GM23338 (cell line): ENCODE measurements around the gene BCS1L. TPM values are rescaled to one million over a fixed set of nuclear protein-coding genes. Genes with fewer than 3 reads are reported as not detected.

ENCODE experiments used
- ATAC-seq: fragments of 200-7000 bp; cut with Tn5 transposase; 3 replicates; pipeline ENCODE4 v1.9.1; 2020
- DNase-seq: peaks from one replicate; pipeline ENCODE4 v3.0.0-alpha.2; 2015; ENCODE audit warnings: low spot score
- H2AFZ ChIP-seq: fragments of 200-600 bp; sonication (generic); 2 replicates; pipeline ENCODE4 v1.8.0; 2016; ENCODE audit warnings: antibody characterized with exemption, mild to moderate bottlenecking, moderate library complexity
- H3F3A ChIP-seq: fragments of 200-600 bp; sonication (generic); replicated peaks from 2 replicates; pipeline ENCODE4 v1.8.0; 2017; ENCODE audit warnings: antibody characterized with exemption, mixed run types, low read depth
- H3K27ac ChIP-seq: fragments of 200-600 bp; sonication (generic); 2 replicates; pipeline ENCODE4 v1.6.1; 2016; ENCODE audit warnings: low read depth
- H3K27me3 ChIP-seq: fragments of 200-600 bp; sonication (generic); 2 replicates; pipeline ENCODE4 v1.8.0; 2016; ENCODE audit warnings: mild to moderate bottlenecking, mixed run types, moderate library complexity; ENCODE audit not compliant: insufficient read depth
- H3K36me3 ChIP-seq: fragments of 200-600 bp; sonication (generic); 2 replicates; pipeline ENCODE4 v1.8.0; 2016; ENCODE audit warnings: mild to moderate bottlenecking; ENCODE audit not compliant: insufficient read depth
- H3K4me1 ChIP-seq: fragments of 200-600 bp; sonication (generic); 2 replicates; pipeline ENCODE4 v1.8.0; 2016; ENCODE audit warnings: mild to moderate bottlenecking, moderate library complexity; ENCODE audit not compliant: insufficient read depth
- H3K4me2 ChIP-seq: fragments of 200-600 bp; sonication (generic); 2 replicates; pipeline ENCODE4 v1.7.1; 2017; ENCODE audit warnings: mixed run types
- H3K4me3 ChIP-seq: fragments of 200-600 bp; sonication (generic); 2 replicates; pipeline ENCODE4 v1.6.1; 2016; ENCODE audit warnings: mixed run types
- H3K79me2 ChIP-seq: fragments of 200-600 bp; sonication (generic); replicated peaks from 2 replicates; pipeline ENCODE4 v1.8.0; 2017; ENCODE audit warnings: mild to moderate bottlenecking; ENCODE audit not compliant: insufficient read depth
- H3K9me2 ChIP-seq: fragments of 200-600 bp; sonication (generic); 2 replicates; pipeline ENCODE4 v1.8.0; 2017; ENCODE audit not compliant: insufficient read depth
- H4K20me1 ChIP-seq: fragments of 200-600 bp; sonication (generic); replicated peaks from 2 replicates; pipeline ENCODE4 v1.8.0; 2017; ENCODE audit warnings: mild to moderate bottlenecking; ENCODE audit not compliant: insufficient read depth
- H3K27ac Mint-ChIP-seq: 2 replicates; pipeline ENCODE4 v1.8.0; 2020; ENCODE audit warnings: inconsistent platforms, mild to moderate bottlenecking, moderate library complexity, mixed read lengths
- H3K27me3 Mint-ChIP-seq: 3 replicates; pipeline ENCODE4 v1.8.0; 2022; ENCODE audit warnings: low read depth, mild to moderate bottlenecking, moderate library complexity, mixed read lengths, inconsistent platforms; ENCODE audit not compliant: insufficient read depth, poor library complexity
- H3K36me3 Mint-ChIP-seq: 3 replicates; pipeline ENCODE4 v1.8.0; 2021; ENCODE audit warnings: low read depth, mild to moderate bottlenecking, inconsistent platforms, moderate library complexity, mixed read lengths
- H3K4me1 Mint-ChIP-seq: 3 replicates; pipeline ENCODE4 v1.8.0; 2020; ENCODE audit warnings: mild to moderate bottlenecking, inconsistent platforms, mixed read lengths
- H3K4me3 Mint-ChIP-seq: 3 replicates; pipeline ENCODE4 v1.8.0; 2021; ENCODE audit warnings: moderate library complexity, mild to moderate bottlenecking, inconsistent platforms, mixed read lengths
- H3K9me3 Mint-ChIP-seq: 3 replicates; pipeline ENCODE4 v1.8.0; 2020; ENCODE audit warnings: moderate library complexity, mild to moderate bottlenecking, inconsistent platforms, mixed read lengths
- CREB1 ChIP-seq: fragments of 250-450 bp; sonication (Bioruptor Pico); IDR thresholded peaks from 2 replicates; pipeline ENCODE4 v1.5.0; 2020; ENCODE audit warnings: low read depth, mild to moderate bottlenecking, moderate library complexity
- CTCF ChIP-seq, 2 experiments: fragments of 200-600 bp in 1 of 2; sonication (generic) in 1 of 2; conservative IDR thresholded peaks; 2 replicates each; pipeline versions ENCODE4 v1.5.1 to v1.6.1; 2016 to 2017; ENCODE audit warnings: antibody characterized with exemption in 2 of 2, low read depth in 2 of 2, mild to moderate bottlenecking in 2 of 2, moderate library complexity in 1 of 2
- ETS1 ChIP-seq: IDR thresholded peaks from 2 replicates; pipeline ENCODE4 v1.6.1; 2016; ENCODE audit warnings: antibody characterized with exemption
- EZH2 ChIP-seq: fragments of 200-600 bp; sonication (generic); IDR thresholded peaks from one replicate; pipeline ENCODE4 v1.8.0; 2017; ENCODE audit warnings: antibody characterized with exemption, mild to moderate bottlenecking, low read depth; ENCODE audit not compliant: unreplicated experiment
- EZH2phosphoT487 ChIP-seq: fragments of 200-600 bp; sonication (generic); IDR thresholded peaks from one replicate; pipeline ENCODE4 v1.8.1; 2018; ENCODE audit warnings: antibody characterized with exemption; ENCODE audit not compliant: unreplicated experiment
- JUNB ChIP-seq: IDR thresholded peaks from one replicate; pipeline ENCODE4 v1.6.1; 2016; ENCODE audit warnings: antibody characterized with exemption; ENCODE audit not compliant: unreplicated experiment
- NANOG ChIP-seq: IDR thresholded peaks from 2 replicates; pipeline ENCODE4 v1.6.1; 2016; ENCODE audit warnings: antibody characterized with exemption, borderline replicate concordance
- POLR2AphosphoS5 ChIP-seq: IDR thresholded peaks from 2 replicates; pipeline ENCODE4 v1.6.1; 2016; ENCODE audit warnings: antibody characterized with exemption, low read depth
- STAT1 ChIP-seq: IDR thresholded peaks from one replicate; pipeline ENCODE4 v1.6.1; 2016; ENCODE audit warnings: antibody characterized with exemption; ENCODE audit not compliant: unreplicated experiment
- ZNF114 ChIP-seq: fragments of 250-450 bp; sonication (Bioruptor Pico); IDR thresholded peaks from 2 replicates; pipeline ENCODE4 v1.5.0; 2020; ENCODE audit warnings: mild to moderate bottlenecking, moderate library complexity
- ZNF331 ChIP-seq: fragments of 250-450 bp; sonication (Bioruptor Pico); IDR thresholded peaks from 2 replicates; pipeline ENCODE4 v1.5.0; 2020; ENCODE audit warnings: low read depth, mild to moderate bottlenecking, moderate library complexity
- ZNF462 ChIP-seq: fragments of 250-450 bp; sonication (Bioruptor Pico); IDR thresholded peaks from 2 replicates; pipeline ENCODE4 v1.5.0; 2020; ENCODE audit warnings: mild to moderate bottlenecking, moderate library complexity
- polyA plus RNA-seq: library from polyadenylated mRNA; unstranded; fragments of >200 nt; fragmentation: Nextera tagmentation; extraction: Ambion mirVana; gene quantifications from 2 replicates; pipeline ENCODE4 v1.2.1, GENCODE V29; 2016
- total RNA-seq: library from RNA; depleted of rRNA; stranded (reverse); fragments of >200 nt; shearing (Covaris generic); gene quantifications from 2 replicates; pipeline ENCODE4 v1.2.3, GENCODE V29; 2014
- TF ChIP-seq, protein P1 (sequence below): IDR thresholded peaks from one replicate; pipeline ENCODE4 v1.6.1; 2018; ENCODE audit warnings: antibody characterized with exemption; ENCODE audit not compliant: unreplicated experiment

BCS1L gene
- total and polyA plus RNA-seq, 2 experiments from 2014 or later = 16.9 to 31.6 TPM

- no peak overlapping the region for H3K4me3 ChIP-seq
- no peak for TF ChIP-seq ZNF462
- TF ChIP-seq CREB1 (CRISPR knock-in tag) = no peak
- no peak for TF ChIP-seq JUNB
- TF ChIP-seq EZH2phosphoT487 = no peak
- TF ChIP-seq CTCF (conservative IDR thresholded peaks at IDR 0.05; ENCODE audit: low read depth in 2 of 2) = no peak
- no peak for TF ChIP-seq STAT1
- TF ChIP-seq ETS1 = no peak
- TF ChIP-seq NANOG = no peak
- TF ChIP-seq, protein P1, sequence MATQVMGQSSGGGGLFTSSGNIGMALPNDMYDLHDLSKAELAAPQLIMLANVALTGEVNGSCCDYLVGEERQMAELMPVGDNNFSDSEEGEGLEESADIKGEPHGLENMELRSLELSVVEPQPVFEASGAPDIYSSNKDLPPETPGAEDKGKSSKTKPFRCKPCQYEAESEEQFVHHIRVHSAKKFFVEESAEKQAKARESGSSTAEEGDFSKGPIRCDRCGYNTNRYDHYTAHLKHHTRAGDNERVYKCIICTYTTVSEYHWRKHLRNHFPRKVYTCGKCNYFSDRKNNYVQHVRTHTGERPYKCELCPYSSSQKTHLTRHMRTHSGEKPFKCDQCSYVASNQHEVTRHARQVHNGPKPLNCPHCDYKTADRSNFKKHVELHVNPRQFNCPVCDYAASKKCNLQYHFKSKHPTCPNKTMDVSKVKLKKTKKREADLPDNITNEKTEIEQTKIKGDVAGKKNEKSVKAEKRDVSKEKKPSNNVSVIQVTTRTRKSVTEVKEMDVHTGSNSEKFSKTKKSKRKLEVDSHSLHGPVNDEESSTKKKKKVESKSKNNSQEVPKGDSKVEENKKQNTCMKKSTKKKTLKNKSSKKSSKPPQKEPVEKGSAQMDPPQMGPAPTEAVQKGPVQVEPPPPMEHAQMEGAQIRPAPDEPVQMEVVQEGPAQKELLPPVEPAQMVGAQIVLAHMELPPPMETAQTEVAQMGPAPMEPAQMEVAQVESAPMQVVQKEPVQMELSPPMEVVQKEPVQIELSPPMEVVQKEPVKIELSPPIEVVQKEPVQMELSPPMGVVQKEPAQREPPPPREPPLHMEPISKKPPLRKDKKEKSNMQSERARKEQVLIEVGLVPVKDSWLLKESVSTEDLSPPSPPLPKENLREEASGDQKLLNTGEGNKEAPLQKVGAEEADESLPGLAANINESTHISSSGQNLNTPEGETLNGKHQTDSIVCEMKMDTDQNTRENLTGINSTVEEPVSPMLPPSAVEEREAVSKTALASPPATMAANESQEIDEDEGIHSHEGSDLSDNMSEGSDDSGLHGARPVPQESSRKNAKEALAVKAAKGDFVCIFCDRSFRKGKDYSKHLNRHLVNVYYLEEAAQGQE = no peak
- TF ChIP-seq ZNF114 (CRISPR knock-in tag) = no peak
- TF ChIP-seq ZNF331 (CRISPR knock-in tag) = no peak
- no peak for TF ChIP-seq EZH2
- no peak for TF ChIP-seq POLR2AphosphoS5
- ATAC-seq (no peak), DNase-seq (no peak)
- H3K4me1 Mint-ChIP-seq = peaks cover 2% of the 10 kb centered on the region; the same call in 1 of the 3 replicates
- no peaks in the 10 kb centered on the region for H3K4me1 ChIP-seq
- H3F3A ChIP-seq = no peaks in the 10 kb centered on the region
- no peaks in the 10 kb centered on the region for H3K27me3 ChIP-seq
- H3K79me2 ChIP-seq = no peaks in the 10 kb centered on the region
- H4K20me1 ChIP-seq = no peaks in the 10 kb centered on the region
- H3K27ac Mint-ChIP-seq = no peak overlapping the region
- H3K4me2 ChIP-seq = no peak overlapping the region
- no peaks in the 10 kb centered on the region for H3K36me3 ChIP-seq
- H3K4me3 Mint-ChIP-seq = no peak overlapping the region
- H2AFZ ChIP-seq = peak overlapping the region; percentile 93; the same call in 1 of the 2 replicates
- H3K36me3 Mint-ChIP-seq = no peaks in the 10 kb centered on the region
- no peaks in the 10 kb centered on the region for H3K9me2 ChIP-seq
- peaks cover 3% of the 10 kb centered on the region for H3K27me3 Mint-ChIP-seq
- no peaks in the 10 kb centered on the region for H3K9me3 Mint-ChIP-seq
- H3K27ac ChIP-seq = no peak overlapping the region
Observed at GRCh38 chr2:218622606-218623365, 36.7 kb upstream of the BCS1L start.
